K562 treated with DMSO at 1 percent for 48 hours (cell line): Measurements from ENCODE around the gene PACSIN1. TPM values are rescaled to one million over a fixed set of nuclear protein-coding genes. Genes with fewer than 3 reads are reported as not detected.

Experiments
- total RNA-seq: library from RNA; unstranded; fragments of 300-600 nt; gene quantifications from 2 replicates; pipeline ENCODE4 v1.2.3, GENCODE V29; 2022; ENCODE audit warnings: low replicate concordance; ENCODE audit errors: extremely low read depth

PACSIN1 gene, protein sequence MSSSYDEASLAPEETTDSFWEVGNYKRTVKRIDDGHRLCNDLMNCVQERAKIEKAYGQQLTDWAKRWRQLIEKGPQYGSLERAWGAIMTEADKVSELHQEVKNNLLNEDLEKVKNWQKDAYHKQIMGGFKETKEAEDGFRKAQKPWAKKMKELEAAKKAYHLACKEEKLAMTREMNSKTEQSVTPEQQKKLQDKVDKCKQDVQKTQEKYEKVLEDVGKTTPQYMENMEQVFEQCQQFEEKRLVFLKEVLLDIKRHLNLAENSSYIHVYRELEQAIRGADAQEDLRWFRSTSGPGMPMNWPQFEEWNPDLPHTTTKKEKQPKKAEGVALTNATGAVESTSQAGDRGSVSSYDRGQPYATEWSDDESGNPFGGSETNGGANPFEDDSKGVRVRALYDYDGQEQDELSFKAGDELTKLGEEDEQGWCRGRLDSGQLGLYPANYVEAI
- not detected in 2 replicates for total RNA-seq

GRCh38 chr6:34465531-34466241 is at the start of gene PACSIN1:
Gene PACSIN1 (plus strand): TSS chr6:34466076. CDS start chr6:34526306, 60,230 bp downstream.

DNA sequence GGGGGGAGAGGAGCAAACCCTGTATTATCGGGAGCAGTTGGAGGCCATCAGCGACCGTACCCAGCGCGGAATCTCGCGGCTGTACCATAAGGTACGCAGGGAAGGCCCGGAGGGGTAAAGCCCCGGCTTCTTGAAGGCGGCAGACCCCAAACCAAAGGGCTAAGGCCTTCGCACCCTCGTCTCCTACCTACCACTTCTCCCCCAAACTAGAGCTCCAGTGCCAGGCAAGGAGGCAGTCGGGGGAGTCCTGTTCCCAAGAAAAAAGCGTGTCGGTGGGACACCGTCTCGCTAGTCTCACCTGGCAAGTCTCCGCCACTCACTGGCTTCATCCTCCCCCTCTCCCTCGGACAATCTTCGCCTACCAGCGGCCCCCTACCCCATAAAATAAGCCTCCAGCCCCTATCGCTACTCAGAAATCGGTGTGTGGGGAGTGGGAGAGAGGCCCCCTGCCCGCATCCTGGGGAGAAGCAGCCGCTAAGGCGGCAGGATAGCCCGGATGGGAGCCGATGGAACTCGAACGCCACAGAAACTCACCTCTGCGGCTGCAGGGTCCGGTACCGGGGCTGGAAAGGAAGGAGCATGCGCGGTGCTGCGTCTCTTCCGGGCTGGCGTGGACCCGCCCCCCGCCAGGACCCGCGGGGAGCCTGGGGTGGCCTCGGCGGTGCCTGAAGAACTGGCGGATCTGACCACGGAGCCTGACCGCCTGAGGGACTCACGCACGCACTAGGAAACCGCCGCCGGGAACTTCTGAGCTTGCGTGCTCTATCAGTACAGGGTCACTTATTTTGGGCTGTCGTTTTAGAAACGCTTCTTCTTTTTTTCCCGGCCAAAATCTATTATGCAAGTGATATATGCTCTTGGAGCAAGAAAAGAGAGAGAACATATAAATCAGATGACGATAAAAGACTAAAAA is 40.1 kb upstream of the PACSIN1 start, which contains the start of gene RPS10:
TSS of gene RPS10 (minus strand) at position 572 of the 913 bp plus-strand sequence. CDS start 848 bp downstream, outside the sequence.

GRCh38 chr6:34556031-34556471 is 90.2 kb downstream of the PACSIN1 start, which contains the start of gene SPDEF:
Gene SPDEF (minus strand): TSS chr6:34556329. CDS start chr6:34544455, 11,874 bp downstream.

Other genes with a start within 250 kb of the PACSIN1 start
- gene HMGA1, start 229.2 kb upstream of the PACSIN1 start, total RNA-seq = 996 and 1,124 TPM in 2 replicates
- gene SMIM29, start 217.1 kb upstream of the PACSIN1 start, total RNA-seq = not detected in 2 replicates
- gene NUDT3, start 73.4 kb upstream of the PACSIN1 start, total RNA-seq = not detected in 2 replicates
- 1,846 TPM in 1 of 2 replicates, not detected in the other for gene RPS10, start 40.0 kb upstream of the PACSIN1 start, total RNA-seq
- not detected in 2 replicates for gene SPDEF, start 90.3 kb downstream of the PACSIN1 start, total RNA-seq
- gene ILRUN, start 230.7 kb downstream of the PACSIN1 start, total RNA-seq = 85.1 and 209 TPM in 2 replicates